ENCODE results near the gene COL1A1.

Gene COL1A1

GRCh38 chr17:50206604-50207293 lies 5.3 kb upstream of the COL1A1 start:
- in situ Hi-C loops (cut with HindIII; ENCODE audit: low sequenced_read_pairs) = no loop called here
- no peak for DNase-seq (ENCODE audit: low read depth)
- H3K4me3 ChIP-seq (ENCODE audit: low read depth, low read length) = no peak overlapping the region

GRCh38 chr17:50205963-50206505 lies 4.6 kb upstream of the COL1A1 start:
- H3K4me3 ChIP-seq (ENCODE audit: low read depth, low read length) = no peak overlapping the region

More at GRCh38 chr17:50206604-50207293, 5.3 kb upstream of the COL1A1 start:
- no peak for TF ChIP-seq CTCF (IDR thresholded peaks at IDR 0.05; ENCODE audit: low read depth, low read length, missing control alignments)

GRCh38 chr17:50205111-50205962 lies 3.9 kb upstream of the COL1A1 start:
- in situ Hi-C loops (cut with HindIII; ENCODE audit: low sequenced_read_pairs) = no loop called here
- H3K4me3 ChIP-seq (ENCODE audit: low read depth, low read length) = no peak overlapping the region
- TF ChIP-seq CTCF (IDR thresholded peaks at IDR 0.05; ENCODE audit: low read depth, low read length, missing control alignments) = no peak
- DNase-seq (ENCODE audit: low read depth) = no peak

More at GRCh38 chr17:50205963-50206505, 4.6 kb upstream of the COL1A1 start:
- in situ Hi-C loops (cut with HindIII; ENCODE audit: low sequenced_read_pairs) = no loop called here
- TF ChIP-seq CTCF (IDR thresholded peaks at IDR 0.05; ENCODE audit: low read depth, low read length, missing control alignments) = no peak
- DNase-seq (ENCODE audit: low read depth) = no peak

GRCh38 chr17:50204431-50204830 lies 3.0 kb upstream of the COL1A1 start:
- DNase-seq (ENCODE audit: low read depth) = no peak
- no peak overlapping the region for H3K4me3 ChIP-seq (ENCODE audit: low read depth, low read length)
- no peak for TF ChIP-seq CTCF (IDR thresholded peaks at IDR 0.05; ENCODE audit: low read depth, low read length, missing control alignments)
- in situ Hi-C loops (cut with HindIII; ENCODE audit: low sequenced_read_pairs) = loop anchor here (5.0 kb wide), 1 partner anchor 63 kb away; no protein-coding TSS in a partner anchor

GRCh38 chr17:50203604-50204345 lies 2.3 kb upstream of the COL1A1 start:
- in situ Hi-C loops (cut with HindIII; ENCODE audit: low sequenced_read_pairs) = loop anchor here (5.0 kb wide), 1 partner anchor 64 kb away; no protein-coding TSS in a partner anchor
- no peak for TF ChIP-seq CTCF (IDR thresholded peaks at IDR 0.05; ENCODE audit: low read depth, low read length, missing control alignments)
- no peak for DNase-seq (ENCODE audit: low read depth)
- no peak overlapping the region for H3K4me3 ChIP-seq (ENCODE audit: low read depth, low read length)

GRCh38 chr17:50203086-50203485 lies 1.7 kb upstream of the COL1A1 start:
- H3K4me3 ChIP-seq (ENCODE audit: low read depth, low read length) = no peak overlapping the region
- in situ Hi-C loops (cut with HindIII; ENCODE audit: low sequenced_read_pairs) = loop anchor here (5.0 kb wide), 1 partner anchor 64 kb away; no protein-coding TSS in a partner anchor
- DNase-seq (ENCODE audit: low read depth) = no peak
- no peak for TF ChIP-seq CTCF (IDR thresholded peaks at IDR 0.05; ENCODE audit: low read depth, low read length, missing control alignments)
